Astrocyte (in vitro differentiated cells and primary cell): ENCODE data around the gene HOXB2.

Source experiments
- CTCF ChIP-seq: IDR thresholded peaks from 2 replicates; pipeline ENCODE4 v1.5.1; 2011; ENCODE audit warnings: low read depth, mild to moderate bottlenecking, inconsistent platforms, low read length, moderate library complexity; ENCODE audit not compliant: insufficient read depth
- EZH2 ChIP-seq: IDR thresholded peaks from 2 replicates; pipeline ENCODE4 v1.6.1; 2012; ENCODE audit warnings: mild to moderate bottlenecking, low read length, inconsistent platforms; ENCODE audit not compliant: insufficient read depth

- TF ChIP-seq CTCF (no peak), EZH2 (no peak)
These were observed 15.8 kb downstream of the HOXB2 start for GRCh38 chr17:48528936-48529682.
